ENCODE data around the gene KLF4. TPM values are rescaled to one million over a fixed set of nuclear protein-coding genes. Genes with fewer than 3 reads are reported as not detected.
"Not testable (repeated sequence)": the region's sequence is repeated elsewhere in the genome, so short reads cannot be mapped to it uniquely, and the experiment has no call there.

The KLF4 gene
- total RNA-seq, 1 donor from 2014 or later = 14.7 TPM

DNA sequence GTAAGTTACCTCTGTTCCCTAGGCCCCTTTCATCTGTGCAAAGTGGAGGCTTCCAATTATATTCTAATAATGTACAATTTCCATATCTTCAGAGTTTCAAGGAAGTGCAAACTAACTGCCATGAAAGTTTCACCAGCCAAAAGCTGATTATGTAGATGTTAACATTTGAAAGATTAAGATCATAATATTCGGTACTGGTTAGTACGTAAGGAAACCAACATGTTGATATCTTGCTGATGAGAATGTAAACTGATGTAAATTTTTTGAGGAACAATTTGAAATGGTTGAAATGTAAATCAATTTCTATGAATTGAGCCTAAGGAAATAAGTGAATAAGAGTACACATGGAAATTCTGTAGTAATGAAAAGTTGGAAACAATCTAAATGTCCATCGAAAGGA, 12.9 kb upstream of the KLF4 start:
- H3K9me3 Mint-ChIP-seq = no peaks in the 10 kb centered on the region

DNA sequence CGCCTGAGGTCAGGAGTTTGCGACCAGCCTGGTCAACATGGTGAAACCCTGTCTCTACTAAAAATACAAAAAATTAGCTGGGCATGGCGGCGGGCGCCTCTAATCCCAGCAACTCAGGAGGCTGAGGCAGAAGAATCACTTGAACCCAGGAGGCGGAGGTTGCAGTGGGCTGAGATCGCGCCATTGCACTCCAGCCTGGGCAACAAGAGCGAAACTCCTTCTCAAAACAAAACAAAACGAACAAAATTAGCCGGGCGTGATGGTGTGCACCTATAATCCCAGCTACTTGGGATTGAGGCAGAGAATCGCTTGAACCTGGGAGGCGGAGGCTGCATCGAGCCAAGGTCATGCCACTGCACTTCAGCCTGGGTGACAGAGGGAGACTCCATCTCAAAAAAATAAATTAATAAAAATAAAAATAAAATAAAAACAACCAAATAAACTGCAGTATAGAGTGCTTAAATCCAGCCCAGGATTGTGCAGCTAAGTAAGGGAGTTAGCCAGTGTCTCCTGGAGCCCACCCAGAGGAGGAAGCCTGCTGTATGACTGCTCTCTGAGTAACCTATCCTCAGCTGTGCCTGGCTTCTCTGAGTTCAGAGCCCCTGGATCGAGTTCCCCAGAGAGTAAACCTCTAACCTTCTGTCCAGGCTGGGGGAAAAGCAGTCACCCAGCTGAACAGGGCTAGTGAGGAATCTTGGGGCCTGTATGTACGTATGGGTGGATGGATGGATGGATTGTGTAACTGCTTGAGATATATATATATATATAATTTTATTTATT, 11.0 kb upstream of the KLF4 start:
- not testable (repeated sequence) for DNase-seq (ENCODE audit: low spot score in 2 of 2, unreplicated experiment in 2 of 2); H3K9me3 Mint-ChIP-seq; H3K27ac Mint-ChIP-seq; H3K27me3 Mint-ChIP-seq (ENCODE audit: low read depth); H3K4me1 Mint-ChIP-seq; H3K36me3 Mint-ChIP-seq; H3K4me3 Mint-ChIP-seq

More for the DNA sequence above, 12.9 kb upstream of the KLF4 start:
- peaks cover 2% of the 10 kb centered on the region for H3K4me1 Mint-ChIP-seq
- no peak for DNase-seq (ENCODE audit: low spot score in 2 of 2, unreplicated experiment in 2 of 2)
- no peak overlapping the region for H3K27ac Mint-ChIP-seq
- H3K4me3 Mint-ChIP-seq = no peak overlapping the region
- H3K27me3 Mint-ChIP-seq (ENCODE audit: low read depth) = no peaks in the 10 kb centered on the region
- TF ChIP-seq, protein P1, sequence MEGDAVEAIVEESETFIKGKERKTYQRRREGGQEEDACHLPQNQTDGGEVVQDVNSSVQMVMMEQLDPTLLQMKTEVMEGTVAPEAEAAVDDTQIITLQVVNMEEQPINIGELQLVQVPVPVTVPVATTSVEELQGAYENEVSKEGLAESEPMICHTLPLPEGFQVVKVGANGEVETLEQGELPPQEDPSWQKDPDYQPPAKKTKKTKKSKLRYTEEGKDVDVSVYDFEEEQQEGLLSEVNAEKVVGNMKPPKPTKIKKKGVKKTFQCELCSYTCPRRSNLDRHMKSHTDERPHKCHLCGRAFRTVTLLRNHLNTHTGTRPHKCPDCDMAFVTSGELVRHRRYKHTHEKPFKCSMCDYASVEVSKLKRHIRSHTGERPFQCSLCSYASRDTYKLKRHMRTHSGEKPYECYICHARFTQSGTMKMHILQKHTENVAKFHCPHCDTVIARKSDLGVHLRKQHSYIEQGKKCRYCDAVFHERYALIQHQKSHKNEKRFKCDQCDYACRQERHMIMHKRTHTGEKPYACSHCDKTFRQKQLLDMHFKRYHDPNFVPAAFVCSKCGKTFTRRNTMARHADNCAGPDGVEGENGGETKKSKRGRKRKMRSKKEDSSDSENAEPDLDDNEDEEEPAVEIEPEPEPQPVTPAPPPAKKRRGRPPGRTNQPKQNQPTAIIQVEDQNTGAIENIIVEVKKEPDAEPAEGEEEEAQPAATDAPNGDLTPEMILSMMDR (IDR thresholded peaks at IDR 0.05; ENCODE audit: unreplicated experiment) = no peak
- H3K36me3 Mint-ChIP-seq = no peaks in the 10 kb centered on the region

DNA sequence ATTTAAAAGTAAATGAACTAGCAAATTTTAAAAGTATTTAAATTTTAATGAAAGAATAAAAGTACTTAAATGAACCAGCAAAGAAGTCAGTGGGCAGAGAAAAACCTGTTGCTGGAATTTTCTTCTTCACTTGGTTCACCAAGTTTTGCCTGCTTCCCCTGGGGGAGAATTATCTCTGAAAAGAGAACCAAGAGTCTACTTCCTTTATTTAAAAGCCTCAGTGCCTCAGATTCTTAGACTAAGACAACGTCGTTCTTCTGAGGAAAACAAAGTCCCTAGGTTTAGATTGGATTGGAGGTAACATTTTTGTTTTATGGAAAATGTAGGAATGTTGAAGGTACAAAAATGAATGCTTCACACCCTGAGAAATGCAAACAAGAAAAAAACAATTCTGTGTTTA, 7.4 kb upstream of the KLF4 start:
- no peak overlapping the region for H3K4me3 Mint-ChIP-seq
- H3K27me3 Mint-ChIP-seq (ENCODE audit: low read depth) = peaks cover 24% of the 10 kb centered on the region
- H3K36me3 Mint-ChIP-seq = no peaks in the 10 kb centered on the region
- no peaks in the 10 kb centered on the region for H3K9me3 Mint-ChIP-seq
- H3K4me1 Mint-ChIP-seq = peaks cover 4% of the 10 kb centered on the region
- TF ChIP-seq, protein P1 (IDR thresholded peaks at IDR 0.05; ENCODE audit: unreplicated experiment) = no peak
- H3K27ac Mint-ChIP-seq = no peak overlapping the region
- DNase-seq (ENCODE audit: low spot score in 2 of 2, unreplicated experiment in 2 of 2) = no peak

DNA sequence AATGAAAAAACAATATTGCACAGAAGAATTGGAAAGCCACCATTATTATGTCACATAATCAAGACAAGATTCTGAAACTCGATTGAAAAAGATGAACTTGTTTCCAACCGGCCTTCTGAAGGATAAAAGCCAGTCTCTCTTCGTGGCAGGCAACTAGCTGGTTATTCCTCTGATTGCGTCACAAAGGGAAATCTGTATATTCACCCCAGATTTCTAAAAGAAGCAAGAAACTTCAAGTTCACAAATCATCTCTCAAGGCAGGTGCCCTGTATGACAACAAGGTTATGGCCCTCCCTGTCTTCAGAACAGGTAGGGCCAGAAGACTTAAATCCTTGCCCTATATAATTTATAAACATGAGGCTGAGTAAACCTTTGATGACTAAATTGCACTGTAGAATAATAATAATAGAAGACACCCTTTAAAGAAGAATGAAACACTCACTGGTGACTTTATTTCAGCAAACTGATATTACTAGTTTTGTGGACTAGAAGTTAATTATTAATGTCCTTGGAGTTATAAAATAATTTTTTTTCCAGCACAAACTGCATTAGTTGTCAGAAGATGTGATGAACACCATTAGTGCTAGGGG, 2.9 kb upstream of the KLF4 start:
- TF ChIP-seq, protein P1 (IDR thresholded peaks at IDR 0.05; ENCODE audit: unreplicated experiment) = no peak
- Mint-ChIP-seq H3K27ac (peak overlapping the region; percentile 18), H3K27me3 (ENCODE audit: low read depth) (peaks cover 60% of the 10 kb centered on the region), H3K4me1 (peaks cover 30% of the 10 kb centered on the region), H3K36me3 (no peaks in the 10 kb centered on the region), H3K4me3 (no peak overlapping the region), H3K9me3 (no peaks in the 10 kb centered on the region)
- no peak for DNase-seq (ENCODE audit: low spot score in 2 of 2, unreplicated experiment in 2 of 2)

DNA sequence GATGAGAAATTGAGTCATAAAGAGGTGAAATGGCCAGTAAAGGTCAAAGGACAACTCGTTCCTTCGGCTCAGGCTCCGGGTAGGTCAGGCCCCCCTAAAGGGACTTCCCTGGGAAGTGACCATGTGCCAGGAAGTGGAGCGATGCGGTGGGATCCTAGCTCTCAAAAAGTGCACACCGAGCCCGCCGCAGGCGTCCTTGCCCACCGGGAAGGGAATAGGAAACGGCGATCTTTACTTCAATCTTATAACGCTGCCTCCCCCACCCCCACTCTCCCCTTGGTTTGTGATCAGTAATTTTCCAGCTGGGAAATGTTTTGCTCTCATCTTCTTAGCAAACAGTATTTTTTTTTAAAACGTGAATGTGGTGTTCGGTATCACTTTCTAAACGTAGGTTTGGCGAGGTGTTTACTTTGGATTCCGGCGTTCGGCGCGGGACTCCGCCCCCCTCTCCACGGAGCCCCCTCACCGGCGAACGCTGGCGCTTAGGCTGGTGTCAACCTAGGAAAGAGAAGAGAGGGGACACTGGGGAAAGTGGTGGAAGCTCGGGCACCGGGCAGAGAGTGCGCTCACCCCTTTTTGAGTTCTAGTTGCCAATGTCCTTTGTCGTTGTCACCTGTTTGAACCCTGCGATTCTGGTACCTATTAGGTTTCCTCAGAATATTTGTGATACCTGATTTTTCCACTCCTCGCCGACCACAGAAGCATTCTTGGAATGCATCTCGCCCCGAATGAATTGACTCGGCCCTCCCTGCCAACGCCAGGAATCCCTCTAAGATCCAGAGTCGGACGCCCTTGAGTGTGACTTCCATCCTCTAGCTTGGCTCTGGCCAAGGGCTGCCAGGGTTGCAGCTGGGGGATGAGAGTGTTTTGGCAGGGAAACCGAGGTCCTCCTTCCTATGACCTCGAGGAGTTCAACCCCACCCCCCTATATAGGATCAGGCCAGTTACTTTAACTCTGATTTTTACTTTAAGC, 1.8 kb upstream of the KLF4 start:
- TF ChIP-seq, protein P1 (IDR thresholded peaks at IDR 0.05; ENCODE audit: unreplicated experiment) = no peak
- Mint-ChIP-seq H3K4me1 (peaks cover 33% of the 10 kb centered on the region), H3K4me3 (peak overlapping the region; percentile 72), H3K9me3 (no peaks in the 10 kb centered on the region), H3K27me3 (ENCODE audit: low read depth) (peaks cover 71% of the 10 kb centered on the region), H3K27ac (peak overlapping the region; percentile 87), H3K36me3 (no peaks in the 10 kb centered on the region)
- DNase-seq (ENCODE audit: low spot score in 2 of 2, unreplicated experiment in 2 of 2) = peak in 1 of 2 experiments; percentile 50

DNA sequence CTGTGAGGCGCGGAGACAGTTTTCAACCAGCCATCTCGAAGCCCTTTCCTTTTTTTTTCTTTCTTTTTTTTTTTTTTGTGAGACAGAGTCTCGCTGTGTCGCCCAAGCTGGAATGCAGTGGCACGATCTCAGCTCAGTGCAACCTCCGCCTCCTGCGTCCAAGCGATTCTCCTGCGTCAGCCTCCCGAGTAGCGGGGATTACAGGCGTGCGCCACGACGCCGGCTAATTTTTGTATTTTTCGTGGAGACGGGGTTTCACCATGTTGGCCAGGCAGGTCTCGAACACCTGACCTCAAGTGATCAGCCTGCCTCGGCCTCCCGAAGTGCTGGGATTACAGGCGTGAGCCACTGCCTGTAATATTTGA, 1.0 kb upstream of the KLF4 start:
- not testable (repeated sequence) for H3K36me3 Mint-ChIP-seq, H3K9me3 Mint-ChIP-seq
- peak overlapping the region; percentile 72 for H3K4me3 Mint-ChIP-seq
- H3K27me3 Mint-ChIP-seq (ENCODE audit: low read depth) = peaks cover 76% of the 10 kb centered on the region
- peak in 1 of 2 experiments; percentile 42 for DNase-seq (ENCODE audit: low spot score in 2 of 2, unreplicated experiment in 2 of 2)
- peaks cover 33% of the 10 kb centered on the region for H3K4me1 Mint-ChIP-seq
- peak overlapping the region; percentile 87 for H3K27ac Mint-ChIP-seq
